ENCODE data around the gene PPP1R10. TPM values are rescaled to one million over a fixed set of nuclear protein-coding genes. Genes with fewer than 3 reads are reported as not detected.
"Not testable (repeated sequence)": the region's sequence is repeated elsewhere in the genome, so short reads cannot be mapped to it uniquely, and the experiment has no call there.

The PPP1R10 gene
- total RNA-seq (100 to 1,000 TPM; 114 to 123 TPM), total RNA-seq (102 to 248 reads per million in 2 donors)

- H3K9me3 ChIP-seq (ENCODE audit: control insufficient read depth, low read length, poor library complexity, severe bottlenecking): no peaks in the 10 kb centered on the region
- ATAC-seq (peak; percentile 81), DNase-seq (peak; percentile 92 to 97 (median 93))
- Mint-ChIP-seq H3K4me3 (peak within 1 kb of the TSS; percentile 89), H3K4me1 (peaks cover 33% of the 10 kb centered on the region), H3K27ac (peak within 1 kb of the TSS; percentile 97), H3K36me3 (ENCODE audit: low read depth) (peaks cover 17% of the 10 kb centered on the region), H3K27me3 (no peaks in the 10 kb centered on the region)
Measured at GRCh38 chr6:30616811-30617564, at the start of gene PPP1R10. TSS of gene PPP1R10 (minus strand) at chr6:30617243. CDS start at chr6:30609944, 7,299 bp downstream.

- H3K4me3 Mint-ChIP-seq; H3K9me3 ChIP-seq (ENCODE audit: control insufficient read depth, low read length, poor library complexity, severe bottlenecking); H3K27me3 Mint-ChIP-seq; H3K27ac Mint-ChIP-seq; ATAC-seq; DNase-seq: not testable (repeated sequence)
- peaks cover 12% of the 10 kb centered on the region for H3K36me3 Mint-ChIP-seq (ENCODE audit: low read depth)
- peaks cover 14% of the 10 kb centered on the region for H3K4me1 Mint-ChIP-seq
Measured at GRCh38 chr6:30666300-30666699, 49.3 kb upstream of the PPP1R10 start.

- H3K4me3 Mint-ChIP-seq: no peak overlapping the region
- ATAC-seq: no peak
- no peaks in the 10 kb centered on the region for H3K27me3 Mint-ChIP-seq
- DNase-seq: no peak
- H3K9me3 ChIP-seq (ENCODE audit: control insufficient read depth, low read length, poor library complexity, severe bottlenecking): no peaks in the 10 kb centered on the region
- no peak overlapping the region for H3K27ac Mint-ChIP-seq
- peaks cover 7% of the 10 kb centered on the region for H3K36me3 Mint-ChIP-seq (ENCODE audit: low read depth)
- H3K4me1 Mint-ChIP-seq: peaks cover 6% of the 10 kb centered on the region
Measured at GRCh38 chr6:30664994-30665767, 48.1 kb upstream of the PPP1R10 start.

GRCh38 chr6:30657922-30658321 is 40.9 kb upstream of the PPP1R10 start:
- Mint-ChIP-seq H3K36me3 (ENCODE audit: low read depth) (peaks cover 13% of the 10 kb centered on the region), H3K27ac (peak overlapping the region; percentile 27)
- H3K4me3 Mint-ChIP-seq: not testable (repeated sequence)

GRCh38 chr6:30657454-30657853 is 40.4 kb upstream of the PPP1R10 start:
- H3K9me3 ChIP-seq (ENCODE audit: control insufficient read depth, low read length, poor library complexity, severe bottlenecking): no peaks in the 10 kb centered on the region
- Mint-ChIP-seq H3K27me3 (no peaks in the 10 kb centered on the region), H3K27ac (peak overlapping the region; percentile 27), H3K4me1 (peaks cover 12% of the 10 kb centered on the region), H3K4me3 (peak overlapping the region; percentile 28), H3K36me3 (ENCODE audit: low read depth) (peaks cover 11% of the 10 kb centered on the region)
- no peak for ATAC-seq
- no peak for DNase-seq

More at GRCh38 chr6:30657922-30658321, 40.9 kb upstream of the PPP1R10 start:
- H3K27me3 Mint-ChIP-seq; H3K9me3 ChIP-seq (ENCODE audit: control insufficient read depth, low read length, poor library complexity, severe bottlenecking); ATAC-seq; DNase-seq: not testable (repeated sequence)
- H3K4me1 Mint-ChIP-seq: peaks cover 12% of the 10 kb centered on the region

GRCh38 chr6:30656513-30656912 is 39.5 kb upstream of the PPP1R10 start:
- DNase-seq (no peak), ATAC-seq (no peak)
- H3K9me3 ChIP-seq (ENCODE audit: control insufficient read depth, low read length, poor library complexity, severe bottlenecking): no peaks in the 10 kb centered on the region
- no peaks in the 10 kb centered on the region for H3K27me3 Mint-ChIP-seq
- peaks cover 10% of the 10 kb centered on the region for H3K36me3 Mint-ChIP-seq (ENCODE audit: low read depth)
- no peak overlapping the region for H3K4me3 Mint-ChIP-seq
- H3K27ac Mint-ChIP-seq: no peak overlapping the region
- peaks cover 12% of the 10 kb centered on the region for H3K4me1 Mint-ChIP-seq

- Mint-ChIP-seq H3K4me1 (peaks cover 12% of the 10 kb centered on the region), H3K4me3 (no peak overlapping the region), H3K36me3 (ENCODE audit: low read depth) (peaks cover 9% of the 10 kb centered on the region), H3K27me3 (no peaks in the 10 kb centered on the region), H3K27ac (peak overlapping the region; percentile 9)
- DNase-seq (no peak), ATAC-seq (no peak)
- H3K9me3 ChIP-seq (ENCODE audit: control insufficient read depth, low read length, poor library complexity, severe bottlenecking): no peaks in the 10 kb centered on the region
Measured at GRCh38 chr6:30655743-30656094, 38.7 kb upstream of the PPP1R10 start.

GRCh38 chr6:30654798-30655742 is 38.0 kb upstream of the PPP1R10 start:
- H3K4me1 Mint-ChIP-seq: peaks cover 12% of the 10 kb centered on the region
- H3K9me3 ChIP-seq (ENCODE audit: control insufficient read depth, low read length, poor library complexity, severe bottlenecking): no peaks in the 10 kb centered on the region
- no peak overlapping the region for H3K4me3 Mint-ChIP-seq
- ATAC-seq (no peak), DNase-seq (no peak)
- H3K36me3 Mint-ChIP-seq (ENCODE audit: low read depth): peaks cover 9% of the 10 kb centered on the region
- H3K27ac Mint-ChIP-seq: peak overlapping the region; percentile 9
- H3K27me3 Mint-ChIP-seq: no peaks in the 10 kb centered on the region

GRCh38 chr6:30651143-30651542 is 34.1 kb upstream of the PPP1R10 start:
- Mint-ChIP-seq H3K27ac (peak overlapping the region; percentile 78), H3K4me1 (peaks cover 9% of the 10 kb centered on the region), H3K36me3 (ENCODE audit: low read depth) (peaks cover 6% of the 10 kb centered on the region), H3K27me3 (no peaks in the 10 kb centered on the region), H3K4me3 (peak overlapping the region; percentile 39)
- no peak for DNase-seq
- no peaks in the 10 kb centered on the region for H3K9me3 ChIP-seq (ENCODE audit: control insufficient read depth, low read length, poor library complexity, severe bottlenecking)
- no peak for ATAC-seq

GRCh38 chr6:30647242-30648116 is 30.4 kb upstream of the PPP1R10 start:
- peaks cover 19% of the 10 kb centered on the region for H3K4me1 Mint-ChIP-seq
- peak; percentile 41 to 60 (median 60) for DNase-seq
- no peaks in the 10 kb centered on the region for H3K27me3 Mint-ChIP-seq
- H3K36me3 Mint-ChIP-seq (ENCODE audit: low read depth): peaks cover 4% of the 10 kb centered on the region
- peak overlapping the region; percentile 75 for H3K27ac Mint-ChIP-seq
- no peaks in the 10 kb centered on the region for H3K9me3 ChIP-seq (ENCODE audit: control insufficient read depth, low read length, poor library complexity, severe bottlenecking)
- ATAC-seq: peak; percentile 78
- peak overlapping the region; percentile 91 for H3K4me3 Mint-ChIP-seq

GRCh38 chr6:30646450-30647241 is 29.6 kb upstream of the PPP1R10 start, which contains the start of gene C6orf136:
TSS of gene C6orf136 (plus strand) at chr6:30647133. CDS start at chr6:30647232, 99 bp downstream.
- Mint-ChIP-seq H3K4me3 (peak within 1 kb of the TSS; percentile 91), H3K27me3 (no peaks in the 10 kb centered on the region), H3K36me3 (ENCODE audit: low read depth) (peaks cover 4% of the 10 kb centered on the region), H3K27ac (peak within 1 kb of the TSS; percentile 75), H3K4me1 (peaks cover 19% of the 10 kb centered on the region)
- DNase-seq (peak; percentile 84 to 92 (median 92)), ATAC-seq (peak; percentile 83)
- no peaks in the 10 kb centered on the region for H3K9me3 ChIP-seq (ENCODE audit: control insufficient read depth, low read length, poor library complexity, severe bottlenecking)

Data from T-helper 17 cell (primary cell).